HepG2 (cell line): ENCODE results near the gene NT5DC4.

ENCODE experiments used
- KAT8 ChIP-seq: IDR thresholded peaks from 2 replicates; pipeline ENCODE4 v1.6.1; 2016; ENCODE audit warnings: missing genetic modification reagents, missing compliant biosample characterization
- POLR2A ChIP-seq, 2 experiments: IDR thresholded peaks; 2 replicates each; pipeline ENCODE4 v1.6.1; 2011; ENCODE audit warnings: low read depth in 2 of 2, low read length in 2 of 2, mild to moderate bottlenecking in 1 of 2, moderate library complexity in 1 of 2; ENCODE audit not compliant: insufficient read depth in 1 of 2
- TGIF2 ChIP-seq: IDR thresholded peaks from 2 replicates; pipeline ENCODE4 v1.6.1; 2016; ENCODE audit warnings: control low read depth, missing compliant biosample characterization

DNA sequence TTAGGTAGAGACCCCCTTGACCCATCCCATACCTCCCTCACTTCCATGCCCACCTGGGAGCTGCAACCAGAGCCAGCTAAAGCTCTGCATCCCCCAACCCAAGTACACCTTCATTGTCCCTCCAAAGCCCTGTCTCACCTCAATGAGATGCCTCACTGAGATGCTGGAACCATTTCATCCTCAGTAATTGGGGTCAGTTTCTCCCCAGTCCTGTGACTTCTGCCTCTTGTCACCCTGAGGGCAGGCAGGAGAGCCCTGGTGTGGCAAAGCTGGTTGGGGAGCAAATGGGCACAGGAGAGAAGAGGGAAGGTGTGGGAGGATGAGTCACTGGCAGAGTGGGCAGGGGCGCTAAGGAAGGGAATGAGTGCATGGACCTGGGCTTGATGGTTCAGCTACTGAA is 27.9 kb upstream of the NT5DC4 start:
- no peak for TF ChIP-seq TGIF2 (CRISPR knock-in tag)
- no peak for TF ChIP-seq POLR2A (IDR thresholded peaks at IDR 0.05; ENCODE audit: insufficient read depth in 1 of 2, low read depth in 2 of 2, low read length in 2 of 2)
- TF ChIP-seq KAT8 (CRISPR knock-in tag), result no peak
